HG02938 (cell line): Measurements from ENCODE around the gene HDAC4.

Experiments
- ATAC-seq: cut with Tn5 transposase; IDR thresholded peaks from one replicate; pipeline ENCODE4 v1.9.1; 2021; ENCODE audit warnings: mild to moderate bottlenecking, moderate library complexity; ENCODE audit not compliant: unreplicated experiment

The HDAC4 gene

GRCh38 chr2:239299218-239299939, 101.4 kb downstream of the HDAC4 start:
- no peak for ATAC-seq

- ATAC-seq, result no peak
These were observed 102.6 kb downstream of the HDAC4 start for GRCh38 chr2:239298116-239298804.

- ATAC-seq, result no peak
These were observed 103.4 kb downstream of the HDAC4 start for GRCh38 chr2:239297142-239298004.

- ATAC-seq, result no peak
These were observed 104.5 kb downstream of the HDAC4 start for GRCh38 chr2:239296020-239296932.

- ATAC-seq, result no peak
These were observed 105.3 kb downstream of the HDAC4 start for GRCh38 chr2:239295377-239296019.

GRCh38 chr2:239294571-239295054, 106.2 kb downstream of the HDAC4 start:
- no peak for ATAC-seq

GRCh38 chr2:239293775-239294430, 106.9 kb downstream of the HDAC4 start:
- no peak for ATAC-seq

- no peak for ATAC-seq
These were observed 107.7 kb downstream of the HDAC4 start for GRCh38 chr2:239292959-239293774.

GRCh38 chr2:239292531-239292930, 108.3 kb downstream of the HDAC4 start:
- ATAC-seq, result no peak

GRCh38 chr2:239291475-239292350, 109.1 kb downstream of the HDAC4 start:
- ATAC-seq, result no peak

GRCh38 chr2:239290618-239291474, 110.0 kb downstream of the HDAC4 start:
- ATAC-seq, result no peak

- ATAC-seq, result peak; percentile 4
These were observed 111.3 kb downstream of the HDAC4 start for GRCh38 chr2:239289545-239289944.

- peak; percentile 72 for ATAC-seq
These were observed 111.8 kb downstream of the HDAC4 start for GRCh38 chr2:239288951-239289511.

- ATAC-seq, result no peak
These were observed 112.6 kb downstream of the HDAC4 start for GRCh38 chr2:239288237-239288636.

- ATAC-seq, result no peak
These were observed 113.4 kb downstream of the HDAC4 start for GRCh38 chr2:239287461-239287860.

GRCh38 chr2:239286901-239287300, 113.9 kb downstream of the HDAC4 start:
- no peak for ATAC-seq
